ENCODE results near the gene SLC44A5.
A peak's percentile ranks its signal among the peaks of the same experiment; 100 is the strongest.
"Not testable (repeated sequence)": the region's sequence is repeated elsewhere in the genome, so short reads cannot be mapped to it uniquely, and the experiment has no call there.

Gene SLC44A5

DNA sequence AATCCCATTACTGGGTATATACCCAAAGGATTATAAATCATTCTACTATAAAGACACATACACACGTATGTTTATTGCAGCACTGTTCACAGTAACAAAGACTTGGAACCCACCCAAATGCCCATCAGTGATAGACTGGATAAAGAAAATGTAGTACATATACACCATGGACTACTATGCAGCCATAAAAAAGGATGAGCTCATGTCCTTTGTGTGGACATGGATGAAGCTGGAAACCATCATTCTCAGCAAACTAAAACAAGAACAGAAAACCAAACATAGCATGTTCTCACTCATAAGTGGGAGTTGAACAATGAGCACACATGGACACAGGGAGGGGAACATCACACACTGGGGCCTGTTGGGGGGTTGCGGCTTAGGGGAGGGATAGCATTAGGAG lies 347.3 kb downstream of the SLC44A5 start:
- not testable (repeated sequence) for DNase-seq

DNA sequence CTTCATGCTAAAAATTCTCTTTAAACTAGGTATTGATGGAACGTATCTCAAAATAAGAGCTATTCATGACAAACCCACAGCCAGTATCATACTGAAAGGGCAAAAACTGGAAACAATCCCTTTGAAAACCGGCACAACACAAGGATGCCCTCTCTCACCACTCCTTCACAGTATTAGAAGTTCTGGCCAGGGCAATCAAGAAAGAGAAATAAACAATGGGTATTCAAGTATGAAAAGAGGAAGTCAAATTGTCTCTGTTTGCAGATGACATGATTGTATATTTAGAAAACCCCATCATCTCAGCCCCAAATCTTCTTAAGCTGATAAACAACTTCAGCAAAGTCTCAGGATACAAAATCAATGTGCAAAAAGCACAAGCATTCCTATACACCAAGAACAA lies 349.0 kb downstream of the SLC44A5 start:
- not testable (repeated sequence) for DNase-seq

DNA sequence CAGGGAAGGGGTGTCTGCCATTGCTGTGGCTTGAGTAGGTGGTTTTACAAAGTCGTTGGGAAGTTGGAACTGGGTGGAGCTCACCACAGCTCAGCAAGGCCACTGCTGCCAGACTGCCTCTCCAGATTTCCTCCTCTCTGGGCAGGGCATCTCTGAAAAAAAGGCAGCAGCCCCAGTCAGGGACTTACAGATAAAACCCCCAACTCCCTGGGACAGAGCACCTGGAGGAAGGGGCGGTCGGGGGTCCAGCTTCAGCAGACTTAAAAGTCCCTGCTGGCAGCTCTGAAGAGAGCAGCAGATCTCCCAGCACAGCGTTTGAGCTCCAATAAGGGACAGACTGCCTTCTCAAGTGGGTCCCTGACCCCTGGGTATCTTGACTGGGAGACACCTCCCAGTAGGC lies 352.6 kb downstream of the SLC44A5 start:
- no peak for DNase-seq

DNA sequence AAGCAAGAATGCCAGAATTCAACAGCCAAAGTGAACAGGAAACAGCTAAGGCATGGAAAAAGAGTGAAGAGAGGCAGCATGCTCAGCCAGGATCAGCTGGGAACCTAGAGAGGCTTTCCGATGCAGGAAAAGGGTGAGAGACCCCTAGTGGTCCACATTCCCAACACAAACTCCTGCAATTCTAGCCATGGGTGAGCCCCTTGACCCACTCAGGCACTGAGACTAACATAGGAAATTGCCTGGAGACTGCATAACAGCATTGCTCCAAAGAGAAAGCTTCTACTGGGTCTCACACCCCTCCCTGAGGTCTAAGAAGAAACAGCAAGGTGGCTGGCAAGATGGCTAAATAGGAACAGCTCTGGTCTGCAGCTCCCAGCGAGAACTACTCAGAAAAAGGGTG lies 353.5 kb downstream of the SLC44A5 start:
- no peak for DNase-seq

DNA sequence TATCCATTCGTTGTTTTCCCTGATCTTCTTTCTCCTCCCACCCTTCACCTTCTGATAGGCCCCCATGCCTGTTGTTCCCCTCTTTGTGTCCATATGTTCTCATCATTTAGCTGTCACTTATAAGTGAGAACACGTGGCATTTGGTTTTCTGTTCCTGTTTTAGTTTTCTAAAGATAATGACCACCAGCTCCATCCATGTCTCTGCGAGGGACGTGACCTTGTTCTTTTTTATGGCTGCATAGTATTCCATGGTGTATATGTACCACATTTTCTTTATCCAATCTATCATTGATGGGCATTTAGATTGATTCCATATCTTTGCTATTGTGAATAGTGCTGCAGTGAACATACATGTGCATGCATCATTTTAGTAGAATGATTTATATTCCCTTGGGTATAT lies 360.8 kb downstream of the SLC44A5 start:
- DNase-seq, result not testable (repeated sequence)

DNA sequence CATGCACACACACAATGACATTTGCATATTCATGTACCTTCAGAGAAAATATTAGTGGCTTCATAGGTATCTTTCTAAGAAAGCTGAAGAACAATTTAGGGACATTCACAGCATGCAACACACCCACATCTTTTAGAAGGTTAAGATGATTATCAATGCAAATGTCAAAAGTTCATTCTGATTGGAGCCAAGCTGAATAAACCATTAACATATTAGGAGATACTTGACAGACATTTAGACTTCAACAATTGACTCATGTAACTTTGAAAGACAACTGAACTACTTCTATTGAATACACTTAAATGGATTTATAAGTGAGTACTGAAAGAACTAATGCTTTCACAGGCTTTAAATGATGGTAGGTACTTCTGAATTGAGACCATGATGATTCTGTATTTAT lies 365.7 kb downstream of the SLC44A5 start:
- no peak for DNase-seq

DNA sequence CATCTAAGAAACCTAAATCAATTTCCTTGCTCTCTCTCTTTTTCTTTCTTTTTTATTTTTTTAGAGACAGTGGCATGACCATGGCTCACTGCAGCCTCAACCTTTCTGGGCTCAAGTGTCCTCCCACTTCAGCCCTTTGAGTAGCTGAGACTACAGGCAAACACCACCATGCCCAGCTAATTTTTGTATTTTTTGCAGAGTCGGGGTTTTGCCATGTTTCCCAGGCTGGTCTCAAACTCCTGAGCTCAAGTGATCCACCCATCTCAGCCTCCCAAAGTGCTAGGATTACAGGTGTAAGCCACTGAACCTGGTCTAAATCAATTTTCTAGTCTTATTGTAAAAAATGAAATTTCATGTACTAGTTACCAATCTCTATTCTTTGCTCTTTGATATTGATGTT lies 367.8 kb downstream of the SLC44A5 start:
- DNase-seq, result no peak

DNA sequence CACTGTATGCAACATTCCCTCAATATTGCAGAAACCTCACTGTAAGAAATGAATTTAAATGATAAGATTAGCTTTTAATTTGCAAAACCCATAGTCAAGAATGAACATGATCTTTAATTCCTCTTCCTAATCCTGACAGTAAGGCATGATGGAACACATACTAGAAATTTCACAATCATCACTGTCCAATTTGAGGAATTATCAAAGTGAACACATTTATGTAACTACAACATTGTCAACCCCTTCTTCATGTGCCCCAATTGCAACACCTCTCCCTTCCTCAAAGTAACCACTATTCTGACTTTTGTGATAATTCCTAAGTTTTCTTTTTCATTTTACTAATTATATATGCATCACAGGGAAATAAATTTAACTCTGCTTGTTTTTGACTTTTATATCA lies 373.6 kb downstream of the SLC44A5 start:
- DNase-seq, result no peak

DNA sequence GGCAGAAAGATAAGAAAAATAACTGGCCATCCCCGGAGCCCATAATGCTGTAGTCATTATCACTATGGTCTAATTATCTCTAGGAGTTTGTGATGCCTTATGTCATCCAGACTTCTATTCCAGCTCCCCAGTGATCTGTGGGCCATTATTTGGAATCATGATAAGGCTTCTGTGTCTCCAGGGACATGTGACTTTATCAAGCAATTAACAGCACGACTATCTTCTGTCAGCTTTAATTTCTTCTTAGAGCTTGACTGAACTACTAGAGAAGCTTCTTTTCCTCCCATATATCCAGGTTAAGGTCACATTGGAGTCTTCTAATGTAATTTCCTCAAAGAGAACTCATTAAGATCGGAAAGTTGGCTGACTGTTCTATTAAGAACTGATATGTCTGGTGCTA lies 376.4 kb downstream of the SLC44A5 start:
- no peak for DNase-seq

DNA sequence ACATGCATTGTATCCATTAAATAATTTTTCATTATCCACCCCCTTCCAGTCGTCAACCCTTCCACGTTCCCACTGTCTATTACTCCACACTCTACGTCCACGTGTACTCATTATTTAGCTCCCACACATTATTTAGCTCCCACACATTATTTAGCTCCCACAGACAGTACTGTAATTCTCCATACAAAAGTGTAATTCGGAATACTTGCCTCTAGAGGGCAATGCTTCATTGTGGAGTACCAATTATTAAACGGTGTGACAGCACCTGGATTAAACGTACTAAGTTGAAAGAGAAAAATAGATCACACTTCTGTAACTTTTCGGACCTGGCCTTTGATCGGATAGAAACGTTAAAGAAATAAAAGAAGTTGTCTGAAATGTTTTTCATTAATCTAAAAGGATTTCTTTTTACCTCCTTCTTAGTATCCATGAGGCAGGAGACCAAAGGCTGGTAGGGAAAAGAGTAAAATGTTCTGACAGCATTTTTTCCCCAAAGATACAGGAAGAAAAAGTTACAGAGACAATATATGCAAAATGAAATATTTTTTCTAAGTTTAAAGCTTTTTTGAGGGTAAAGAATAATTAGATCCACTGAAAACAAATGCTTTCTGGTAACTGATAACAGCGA lies 377.5 kb downstream of the SLC44A5 start:
- DNase-seq, result peak in 2 of 6 experiments; percentile 3 to 5

DNA sequence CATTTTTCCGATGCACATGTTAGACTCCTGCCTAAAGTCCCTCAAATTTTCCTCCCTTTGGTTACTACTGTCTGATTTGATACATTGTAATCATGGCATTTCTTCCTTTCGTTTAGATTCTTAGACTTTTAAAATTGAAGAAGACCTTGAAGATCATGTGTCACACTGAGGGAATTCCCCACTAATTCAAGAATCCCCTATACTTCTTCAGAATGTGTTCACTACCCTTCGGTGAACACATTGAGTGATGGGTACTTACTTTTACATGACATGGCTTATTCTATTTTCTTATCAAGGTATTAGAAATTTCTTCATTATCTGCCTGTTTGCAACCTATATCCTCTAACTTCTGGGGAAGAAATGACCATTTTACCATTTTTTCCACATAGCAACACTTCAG lies 390.8 kb downstream of the SLC44A5 start:
- DNase-seq, result no peak

DNA sequence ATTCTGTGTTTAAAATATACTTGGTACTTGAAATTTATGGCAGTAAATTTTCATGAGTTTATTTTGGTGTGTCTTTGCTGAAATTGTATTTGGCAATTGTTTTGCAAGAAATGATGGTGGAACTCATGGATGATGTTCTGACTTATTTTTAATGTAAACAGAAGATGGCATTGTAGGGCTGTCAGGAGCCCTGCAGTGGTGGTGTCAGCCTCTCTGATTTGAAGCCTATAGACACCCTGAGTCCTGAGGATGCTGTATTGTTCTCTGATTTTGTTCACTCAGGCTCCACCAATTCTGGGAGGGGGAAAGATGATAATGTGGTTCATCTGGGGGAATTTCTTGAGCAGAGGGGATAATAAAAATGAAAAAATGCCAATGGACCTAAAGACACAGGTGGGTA lies 396.9 kb downstream of the SLC44A5 start:
- no peak for DNase-seq

DNA sequence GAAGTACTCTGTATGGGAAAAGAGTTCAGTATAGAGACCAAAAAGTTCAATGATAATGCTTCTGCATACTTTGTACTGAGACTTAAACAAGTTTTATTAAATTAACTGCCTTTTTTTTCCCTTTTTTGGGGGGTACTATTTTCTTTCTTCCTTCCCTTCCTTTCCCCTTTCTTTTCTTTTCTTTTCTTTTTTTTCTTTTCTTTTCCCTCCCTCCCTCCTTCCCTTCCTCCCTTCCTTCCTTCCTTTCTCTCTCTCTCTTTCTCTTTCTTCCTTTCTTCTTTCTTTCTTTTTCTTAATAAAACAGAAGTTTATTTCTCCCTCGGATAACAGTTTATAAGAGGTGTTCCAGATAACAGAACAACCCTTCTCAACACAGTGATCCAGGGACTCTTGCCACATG lies 399.3 kb downstream of the SLC44A5 start:
- no peak for DNase-seq

DNA sequence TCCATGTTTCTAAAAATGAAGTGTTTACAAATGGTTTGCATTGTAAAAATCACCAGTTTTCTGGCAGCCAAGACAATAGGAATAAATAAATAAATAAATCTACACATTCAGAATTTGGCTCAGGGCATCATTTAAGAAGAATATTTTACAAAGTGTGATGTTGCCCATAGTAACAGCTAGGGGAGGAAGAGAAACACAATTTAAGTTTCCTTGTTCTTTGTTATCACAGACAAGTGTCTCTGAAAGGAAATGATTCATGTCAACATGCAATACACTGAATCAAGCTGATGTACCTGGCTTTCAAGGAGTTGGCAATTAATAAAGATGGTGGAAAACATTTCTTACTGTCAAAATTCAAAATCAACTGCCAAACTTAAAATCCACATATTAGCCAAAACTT lies 402.1 kb downstream of the SLC44A5 start:
- no peak for DNase-seq

DNA sequence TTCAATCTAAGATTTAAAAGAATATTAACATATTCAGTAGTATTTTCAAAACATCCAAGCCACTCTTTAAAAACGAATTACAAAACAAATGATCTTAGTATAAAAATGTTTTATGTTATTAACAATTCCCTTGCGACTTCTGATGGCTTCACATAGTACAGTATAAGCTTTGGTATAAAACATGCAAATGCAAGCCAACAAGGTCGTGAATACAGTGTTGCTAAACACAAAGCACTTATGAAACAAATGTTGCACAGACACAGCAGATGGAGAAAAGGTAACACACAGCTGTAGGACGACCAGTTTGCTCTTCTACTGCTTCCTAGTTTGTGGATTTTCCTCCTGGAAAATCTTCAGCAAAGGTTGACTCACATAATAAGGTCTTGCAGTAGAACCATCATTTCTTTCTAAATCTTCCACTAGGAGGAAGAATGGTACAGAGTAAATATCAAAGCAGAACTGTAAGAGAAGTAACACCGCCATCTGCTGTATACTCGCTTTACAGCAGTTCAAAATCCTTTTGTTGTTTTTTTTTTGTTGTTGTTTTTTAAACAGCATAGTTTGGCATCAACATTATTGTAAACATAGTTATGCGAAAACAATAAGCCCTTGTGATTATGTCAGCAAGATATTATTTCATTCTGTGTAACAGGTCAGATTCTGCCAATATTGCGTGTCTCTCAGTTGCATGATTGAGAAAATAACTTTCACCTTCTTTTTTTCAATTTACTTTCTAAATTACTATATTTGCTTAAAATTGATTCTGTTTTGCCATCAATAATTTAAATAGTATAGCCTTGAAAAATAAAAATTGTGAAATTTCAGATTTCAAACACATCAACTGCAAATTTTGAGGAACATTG lies 407.3 kb downstream of the SLC44A5 start:
- DNase-seq, result no peak

DNA sequence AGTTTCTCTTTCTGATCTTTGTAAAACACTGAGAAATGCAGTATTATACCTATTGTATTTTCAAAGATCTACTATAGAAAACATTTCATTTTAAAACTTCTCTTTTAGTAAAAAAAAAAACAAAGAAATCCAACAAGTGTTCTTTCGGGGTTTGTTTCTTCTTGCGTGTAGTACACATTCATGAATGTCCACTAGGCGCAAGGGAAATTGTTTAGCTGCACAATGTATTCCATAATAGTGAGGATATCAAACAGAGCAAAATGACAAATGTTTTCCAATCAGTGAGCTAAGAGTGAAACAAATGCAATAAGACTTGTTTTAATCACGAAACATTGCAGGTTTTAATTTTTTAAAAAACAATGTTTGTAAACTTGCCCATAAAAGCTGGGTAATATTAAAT lies 408.2 kb downstream of the SLC44A5 start:
- DNase-seq, result no peak

DNA sequence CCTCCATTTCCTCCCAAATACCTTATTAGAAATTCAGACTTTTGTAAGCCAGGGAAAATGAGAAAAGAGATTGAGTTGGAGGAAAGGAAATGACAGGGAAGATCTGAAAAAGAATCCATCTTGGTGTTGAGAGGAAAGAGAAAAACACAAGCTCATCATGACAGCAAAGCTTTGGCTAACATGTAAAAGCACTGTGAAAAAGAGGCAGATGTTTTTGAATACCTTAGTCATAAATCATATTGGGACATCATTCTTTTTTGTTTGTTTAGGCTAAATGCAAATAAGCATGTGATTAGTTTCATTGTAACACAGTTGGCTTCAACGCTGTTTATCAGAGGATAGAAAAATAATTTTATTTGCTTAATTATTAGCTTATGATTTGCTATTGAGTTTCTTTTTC lies 412.2 kb downstream of the SLC44A5 start:
- DNase-seq, result no peak

DNA sequence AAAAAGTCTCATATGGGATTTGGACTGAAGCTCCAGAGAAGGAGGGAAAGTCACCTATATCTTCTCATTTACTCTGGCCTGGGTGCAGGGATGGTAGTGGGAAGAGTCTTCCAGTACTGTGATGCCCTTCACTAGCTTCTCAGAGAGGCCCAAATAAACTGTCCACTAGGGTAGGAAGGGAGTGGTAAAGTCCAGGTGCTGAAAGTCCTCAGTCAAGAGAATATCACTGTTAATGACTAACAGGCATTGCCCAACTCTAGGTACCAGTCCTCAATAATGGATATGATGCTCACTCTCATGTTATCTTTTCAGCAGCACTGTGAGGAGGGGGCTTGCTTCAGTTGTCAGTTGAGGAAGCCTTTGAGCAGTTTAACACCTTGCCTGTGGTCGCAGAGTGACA lies 412.8 kb downstream of the SLC44A5 start:
- no peak for DNase-seq

DNA sequence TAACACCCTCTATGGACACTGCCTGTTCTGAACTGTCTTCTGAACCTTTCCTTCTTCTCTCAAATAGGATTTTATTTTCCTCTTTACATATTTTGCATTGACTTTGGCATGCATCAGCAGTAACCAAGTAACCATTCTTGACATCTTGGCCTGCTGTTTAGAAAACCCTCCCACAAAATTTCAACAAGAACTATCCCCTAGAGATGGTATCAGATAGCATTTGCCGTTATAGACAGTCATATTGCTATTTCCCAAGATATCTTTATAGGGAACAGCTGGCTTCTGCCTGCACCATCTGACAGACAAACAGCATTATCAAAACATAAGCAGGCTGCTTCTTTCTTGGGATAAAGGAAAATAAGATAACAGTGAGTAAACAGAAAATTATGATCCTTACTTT lies 422.0 kb downstream of the SLC44A5 start:
- DNase-seq, result no peak

DNA sequence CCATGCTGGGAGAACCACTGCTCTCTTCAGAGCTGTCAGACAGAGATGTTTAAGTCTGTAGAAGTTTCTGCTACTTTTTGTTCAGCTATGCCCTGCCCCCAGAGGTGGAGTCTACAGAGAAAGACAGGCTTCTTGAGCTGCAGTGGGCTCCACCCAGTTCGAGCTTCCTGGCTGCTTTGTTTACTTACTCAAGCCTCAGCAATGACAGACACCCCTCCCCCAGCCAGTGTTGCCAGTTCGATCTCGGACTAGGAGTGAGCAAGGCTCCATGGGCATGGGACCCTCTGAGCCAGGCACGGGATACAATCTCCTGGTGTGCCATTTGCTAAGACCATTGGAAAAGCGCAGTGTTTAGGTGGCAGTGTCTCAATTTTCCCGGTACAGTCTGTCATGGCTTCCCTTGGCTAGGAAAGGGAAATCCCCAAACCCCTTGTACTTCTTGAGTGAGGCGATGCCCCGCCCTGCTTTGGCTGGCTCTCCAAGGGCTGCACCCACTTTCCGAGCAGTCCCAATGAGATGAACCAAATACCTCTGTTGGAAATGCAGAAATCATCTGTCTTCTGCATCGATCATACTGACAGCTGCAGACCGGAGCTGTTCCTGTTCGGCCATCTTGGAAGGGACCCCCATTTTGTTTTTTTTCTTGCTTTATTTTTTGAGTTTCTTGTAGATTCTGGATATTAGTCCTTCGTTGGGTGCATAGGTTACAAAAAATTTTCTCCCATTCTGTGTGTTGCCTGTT lies 429.5 kb downstream of the SLC44A5 start:
- not testable (repeated sequence) for DNase-seq

DNA sequence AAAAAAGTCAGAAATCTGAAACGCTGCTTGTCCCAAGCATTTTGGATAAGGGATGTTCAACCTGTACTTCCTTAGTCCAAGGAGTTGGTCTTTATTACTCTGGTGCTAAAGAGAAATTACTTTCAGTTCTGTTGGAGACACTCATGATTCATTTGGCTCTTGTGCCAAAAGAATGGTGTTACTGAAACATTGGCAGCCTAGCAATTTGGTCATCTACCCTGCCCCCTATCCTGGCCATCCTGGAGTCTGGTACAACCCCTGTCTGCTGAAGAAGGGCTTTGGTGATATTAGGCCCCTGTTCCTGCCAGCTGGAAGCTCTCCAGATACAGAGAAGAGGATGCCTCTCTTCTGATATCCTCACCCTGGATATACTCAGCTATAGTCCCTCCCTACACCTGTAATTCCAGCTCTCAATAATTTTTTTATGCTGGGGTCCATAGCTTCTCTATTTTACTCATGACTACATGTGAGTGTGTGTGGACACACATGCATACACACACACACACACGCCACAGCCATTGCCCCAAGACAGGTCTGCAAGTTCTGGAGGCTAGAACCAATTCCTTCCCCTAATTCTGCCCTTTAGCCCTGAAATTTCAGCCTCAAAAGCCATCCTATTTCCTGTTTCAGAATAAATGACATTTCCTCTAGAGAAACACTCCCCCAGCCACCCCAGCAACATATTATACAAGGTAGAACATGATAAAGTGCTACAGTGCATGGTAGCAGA lies 436.7 kb downstream of the SLC44A5 start:
- no peak for DNase-seq

DNA sequence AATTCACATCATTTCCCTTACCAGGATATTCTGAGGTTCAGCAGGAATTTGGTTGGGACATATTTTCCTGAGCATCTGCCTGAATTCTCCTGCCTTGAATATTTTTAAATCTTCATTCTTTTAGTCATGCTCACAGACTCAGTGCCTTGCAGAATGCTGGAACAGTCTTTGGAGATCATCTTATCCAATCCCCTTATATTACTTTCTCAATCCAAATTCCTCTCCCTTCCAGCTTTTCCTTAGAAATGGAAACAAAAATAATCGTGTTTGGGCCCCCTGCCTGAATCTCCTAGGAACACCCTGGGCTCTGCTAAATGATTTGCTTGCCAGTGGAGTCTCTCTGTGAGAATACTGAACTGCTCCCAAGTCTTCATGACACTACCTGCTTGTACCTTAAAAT lies 438.4 kb downstream of the SLC44A5 start:
- DNase-seq, result no peak

DNA sequence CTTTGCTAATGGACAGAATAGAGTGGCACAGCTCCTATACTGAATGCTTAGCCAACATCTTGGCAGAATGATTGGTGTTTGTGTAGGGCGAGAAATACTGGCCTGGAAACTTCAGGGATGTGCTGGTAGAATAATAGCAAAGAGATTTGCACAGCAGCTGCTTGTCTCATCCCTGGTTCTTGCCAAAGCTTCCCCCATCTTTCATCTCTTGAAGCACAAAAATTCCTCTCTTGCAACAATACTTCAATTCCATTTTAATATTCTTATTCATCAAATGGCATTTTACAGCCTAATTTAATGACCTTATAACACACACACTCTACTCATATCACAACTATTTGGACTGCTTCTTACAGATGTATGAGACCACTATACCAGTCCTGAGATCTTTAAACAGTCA lies 439.0 kb downstream of the SLC44A5 start:
- no peak for DNase-seq

All from stimulated activated naive CD4-positive, alpha-beta T cell (primary cell).